Neural cell (in vitro differentiated cells): Measurements from ENCODE around the gene PHF23.
A peak's percentile ranks its signal among the peaks of the same experiment; 100 is the strongest.

Source experiments
- EP300 ChIP-seq: fragments of 450-650 bp; conservative IDR thresholded peaks from 2 replicates; pipeline ENCODE4 v1.6.1; 2014; ENCODE audit warnings: antibody characterized with exemption, mild to moderate bottlenecking, moderate library complexity; ENCODE audit not compliant: poor library complexity, severe bottlenecking
- POLR2AphosphoS5 ChIP-seq: IDR thresholded peaks from 2 replicates; pipeline ENCODE4 v1.6.1; 2012
- TF ChIP-seq, protein P1 (sequence below): fragments of 450-650 bp; IDR thresholded peaks from 2 replicates; pipeline ENCODE4 v1.5.1; 2014; ENCODE audit warnings: antibody characterized with exemption, mild to moderate bottlenecking, moderate library complexity; ENCODE audit not compliant: poor library complexity, severe bottlenecking

DNA sequence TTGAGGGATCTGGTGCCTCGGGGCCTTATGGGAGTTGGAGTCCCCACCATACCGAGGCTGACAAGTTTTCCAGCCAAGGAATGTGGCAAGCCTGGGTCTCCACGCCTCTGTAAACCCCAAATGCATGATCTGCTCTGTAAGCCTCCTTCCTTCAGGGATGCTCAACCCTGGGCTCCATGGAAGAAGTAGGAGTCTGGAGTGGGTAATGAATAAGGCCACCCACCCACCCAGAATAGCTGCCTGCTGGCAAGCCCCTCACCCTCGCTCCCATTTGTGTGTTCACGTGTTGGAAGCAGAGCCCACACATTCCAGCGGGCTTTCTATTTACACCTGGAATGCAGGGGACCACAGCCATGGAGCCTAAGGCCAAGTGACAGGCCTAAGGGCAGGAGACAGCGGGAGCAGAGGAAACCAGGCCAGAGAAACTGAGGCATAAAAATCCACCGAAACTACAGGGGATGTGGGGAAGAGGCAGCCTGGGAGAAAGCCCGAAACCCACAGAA lies 24.1 kb downstream of the PHF23 start:
- TF ChIP-seq, protein P1, sequence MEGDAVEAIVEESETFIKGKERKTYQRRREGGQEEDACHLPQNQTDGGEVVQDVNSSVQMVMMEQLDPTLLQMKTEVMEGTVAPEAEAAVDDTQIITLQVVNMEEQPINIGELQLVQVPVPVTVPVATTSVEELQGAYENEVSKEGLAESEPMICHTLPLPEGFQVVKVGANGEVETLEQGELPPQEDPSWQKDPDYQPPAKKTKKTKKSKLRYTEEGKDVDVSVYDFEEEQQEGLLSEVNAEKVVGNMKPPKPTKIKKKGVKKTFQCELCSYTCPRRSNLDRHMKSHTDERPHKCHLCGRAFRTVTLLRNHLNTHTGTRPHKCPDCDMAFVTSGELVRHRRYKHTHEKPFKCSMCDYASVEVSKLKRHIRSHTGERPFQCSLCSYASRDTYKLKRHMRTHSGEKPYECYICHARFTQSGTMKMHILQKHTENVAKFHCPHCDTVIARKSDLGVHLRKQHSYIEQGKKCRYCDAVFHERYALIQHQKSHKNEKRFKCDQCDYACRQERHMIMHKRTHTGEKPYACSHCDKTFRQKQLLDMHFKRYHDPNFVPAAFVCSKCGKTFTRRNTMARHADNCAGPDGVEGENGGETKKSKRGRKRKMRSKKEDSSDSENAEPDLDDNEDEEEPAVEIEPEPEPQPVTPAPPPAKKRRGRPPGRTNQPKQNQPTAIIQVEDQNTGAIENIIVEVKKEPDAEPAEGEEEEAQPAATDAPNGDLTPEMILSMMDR: no peak
- peak; percentile 15 for TF ChIP-seq POLR2AphosphoS5
- TF ChIP-seq EP300: no peak
